Measurements from ENCODE around the gene ANKH. TPM values are rescaled to one million over a fixed set of nuclear protein-coding genes. Genes with fewer than 3 reads are reported as not detected.
A peak's percentile ranks its signal among the peaks of the same experiment; 100 is the strongest.
"Not testable (repeated sequence)": the region's sequence is repeated elsewhere in the genome, so short reads cannot be mapped to it uniquely, and the experiment has no call there.

ANKH gene
- total RNA-seq, 1 experiment from 2014 or later = 8.0 TPM

DNA sequence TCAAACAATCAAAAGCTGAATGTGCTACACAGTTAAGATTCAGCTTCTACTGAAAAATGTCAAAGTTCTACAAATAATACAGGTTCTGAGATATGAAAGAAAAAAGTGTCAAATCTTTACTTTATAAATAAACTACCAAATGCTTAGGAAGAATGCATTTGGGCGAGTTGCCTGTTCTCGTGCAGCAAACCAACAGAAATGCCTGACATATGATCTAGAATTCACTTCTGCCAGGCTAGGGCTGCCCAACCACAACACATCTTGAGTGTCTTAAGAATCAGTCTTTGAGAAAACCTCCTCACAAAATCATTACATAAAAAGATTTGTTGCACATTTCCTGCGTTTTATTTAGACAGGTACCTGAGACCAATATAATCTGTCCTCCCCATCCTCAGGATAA lies 42.2 kb downstream of the ANKH start:
- no peak for DNase-seq (ENCODE audit: low spot score)

DNA sequence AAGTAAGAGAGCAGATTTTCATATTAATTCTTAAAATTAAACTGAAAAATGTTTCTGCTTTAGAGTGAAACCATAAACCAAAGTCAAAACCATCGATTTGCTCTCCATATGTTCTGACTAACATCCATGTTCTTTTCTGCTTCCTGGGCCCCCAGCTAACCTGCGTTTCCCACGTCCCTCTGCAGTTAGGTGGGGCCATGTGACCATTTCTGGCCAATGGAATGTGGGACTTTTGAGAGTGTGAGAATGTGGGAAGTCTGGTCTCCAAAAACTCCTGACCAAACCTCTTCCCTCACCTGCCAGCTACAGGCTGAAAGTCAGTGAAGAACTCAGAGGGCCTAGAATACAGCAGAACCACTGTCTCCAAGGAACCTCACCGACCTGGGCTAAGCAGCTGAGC lies 44.9 kb downstream of the ANKH start:
- no peak for DNase-seq (ENCODE audit: low spot score)

GRCh38 chr5:14825977-14826376 lies 45.6 kb downstream of the ANKH start:
- no peak for DNase-seq (ENCODE audit: low spot score)

GRCh38 chr5:14824499-14824898 lies 47.1 kb downstream of the ANKH start:
- DNase-seq (ENCODE audit: low spot score) = no peak

- DNase-seq (ENCODE audit: low spot score) = peak; percentile 13
Observed at GRCh38 chr5:14821100-14821845, 50.3 kb downstream of the ANKH start.

- peak; percentile 49 for DNase-seq (ENCODE audit: low spot score)
Observed at GRCh38 chr5:14818931-14819790, 52.4 kb downstream of the ANKH start.

GRCh38 chr5:14817762-14818136 lies 53.8 kb downstream of the ANKH start:
- not testable (repeated sequence) for DNase-seq (ENCODE audit: low spot score)

GRCh38 chr5:14816999-14817761 lies 54.4 kb downstream of the ANKH start:
- peak; percentile 80 for DNase-seq (ENCODE audit: low spot score)

DNA sequence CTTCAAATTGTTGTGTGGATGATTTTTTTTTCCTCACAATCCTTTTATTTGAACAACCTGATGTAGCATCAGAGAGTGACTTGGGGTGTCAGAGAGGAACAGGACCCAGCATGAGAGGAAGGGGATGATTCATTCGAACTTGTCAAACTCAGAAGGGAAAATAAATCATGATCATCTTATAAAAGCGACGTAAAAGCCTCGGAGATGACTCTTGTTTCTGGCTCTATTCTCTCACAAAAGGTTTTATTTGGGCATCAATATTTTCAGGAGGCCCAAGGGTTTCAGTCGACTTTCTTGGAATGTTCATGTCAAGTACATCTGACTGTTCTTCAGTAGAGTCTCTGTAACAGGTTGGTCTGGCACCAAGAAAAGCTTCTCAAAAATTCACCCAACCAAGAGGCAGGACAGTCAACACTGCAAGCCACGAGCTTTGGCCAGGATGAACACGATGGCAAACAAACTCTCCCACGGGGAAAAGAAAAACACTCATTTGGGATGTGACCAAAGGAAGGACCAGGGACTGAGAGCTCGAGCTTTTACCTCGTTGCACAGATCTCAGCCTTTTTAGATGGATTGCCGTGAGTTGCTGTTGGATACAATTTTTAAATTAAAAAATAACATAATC lies 55.1 kb downstream of the ANKH start:
- peak; percentile 62 for DNase-seq (ENCODE audit: low spot score)

DNA sequence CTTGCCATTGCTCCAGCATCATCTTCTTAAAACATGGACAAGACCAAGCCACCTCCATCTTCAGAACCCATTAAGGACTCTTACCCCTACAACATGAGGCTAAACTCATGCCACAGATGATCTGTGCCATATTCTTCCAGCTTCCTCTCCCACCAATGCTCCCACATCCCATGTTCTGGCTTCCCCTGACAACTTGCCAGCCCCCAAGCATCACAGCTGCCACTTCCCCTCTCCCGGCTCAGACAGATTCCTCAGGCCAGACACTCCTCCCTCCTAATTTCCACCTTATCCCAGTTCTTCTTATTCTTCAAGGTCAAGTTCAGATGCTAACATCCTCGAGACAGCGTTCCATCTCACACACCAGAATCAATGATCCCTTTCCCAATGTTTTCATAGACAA lies 57.8 kb downstream of the ANKH start:
- no peak for DNase-seq (ENCODE audit: low spot score)

- no peak for DNase-seq (ENCODE audit: low spot score)
Observed at GRCh38 chr5:14812166-14812565, 59.4 kb downstream of the ANKH start.

- DNase-seq (ENCODE audit: low spot score) = no peak
Observed at GRCh38 chr5:14810928-14811572, 60.5 kb downstream of the ANKH start.

GRCh38 chr5:14810282-14810681 lies 61.3 kb downstream of the ANKH start:
- no peak for DNase-seq (ENCODE audit: low spot score)

- peak; percentile 97 for DNase-seq (ENCODE audit: low spot score)
Observed at GRCh38 chr5:14809369-14810155, 62.0 kb downstream of the ANKH start.

DNA sequence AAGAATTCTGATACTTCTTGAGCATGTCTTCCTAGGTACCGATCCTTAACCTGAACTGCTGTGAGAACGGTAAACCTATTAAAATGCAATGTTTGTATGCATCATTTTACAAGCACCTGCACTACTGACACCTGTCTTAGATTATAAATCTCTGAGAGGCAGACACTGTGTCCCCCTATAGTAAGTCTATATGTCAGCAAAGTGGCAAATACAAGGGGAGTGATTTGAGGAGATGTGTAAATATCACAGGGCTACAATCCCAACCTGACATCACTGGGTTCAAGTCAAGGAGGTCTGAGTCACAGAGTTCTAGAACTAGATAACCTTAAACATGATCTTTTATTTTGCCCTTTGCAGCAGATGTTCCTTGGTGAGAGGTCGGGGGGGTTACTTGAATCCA lies 64.1 kb downstream of the ANKH start:
- no peak for DNase-seq (ENCODE audit: low spot score)

DNA sequence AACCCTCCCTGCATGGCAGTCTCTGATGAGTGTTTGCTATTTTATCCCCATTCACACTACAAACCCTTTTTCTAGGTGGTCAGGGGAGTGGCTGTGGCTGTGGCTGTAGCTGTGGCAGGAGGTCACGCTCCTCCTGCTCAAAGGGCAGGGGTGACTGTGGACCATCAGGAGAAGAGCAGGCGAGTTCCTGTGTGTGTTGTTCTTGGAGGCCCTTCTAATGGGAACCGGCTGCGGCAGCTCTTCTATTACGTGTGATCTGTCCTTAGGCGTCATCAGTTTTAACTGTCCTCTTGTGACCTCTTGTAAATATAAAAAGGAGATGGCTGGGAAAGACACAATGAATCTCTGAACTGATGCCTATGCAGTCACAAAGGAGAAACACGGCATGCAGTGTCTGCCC lies 65.1 kb downstream of the ANKH start:
- peak; percentile 76 for DNase-seq (ENCODE audit: low spot score)

DNA sequence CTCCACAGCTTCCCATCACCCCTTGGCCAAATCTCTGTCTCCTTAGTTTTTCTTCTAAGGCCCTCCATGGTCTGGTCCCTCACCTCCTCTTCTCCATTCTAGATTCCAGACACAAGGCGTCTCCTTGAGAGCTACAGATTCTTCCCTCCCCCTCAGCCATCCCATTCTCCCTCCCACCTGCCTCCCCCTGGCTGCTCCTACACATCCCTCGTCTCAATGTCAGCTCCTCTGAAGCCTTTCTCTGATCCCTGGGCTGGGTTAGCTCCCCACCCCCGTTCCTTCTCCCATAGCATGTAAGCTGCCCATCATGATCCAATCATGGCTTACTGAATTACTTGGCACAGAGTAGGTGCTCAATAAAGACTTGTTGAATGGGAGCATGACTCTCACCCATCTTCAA lies 69.0 kb downstream of the ANKH start:
- DNase-seq (ENCODE audit: low spot score) = no peak

DNA sequence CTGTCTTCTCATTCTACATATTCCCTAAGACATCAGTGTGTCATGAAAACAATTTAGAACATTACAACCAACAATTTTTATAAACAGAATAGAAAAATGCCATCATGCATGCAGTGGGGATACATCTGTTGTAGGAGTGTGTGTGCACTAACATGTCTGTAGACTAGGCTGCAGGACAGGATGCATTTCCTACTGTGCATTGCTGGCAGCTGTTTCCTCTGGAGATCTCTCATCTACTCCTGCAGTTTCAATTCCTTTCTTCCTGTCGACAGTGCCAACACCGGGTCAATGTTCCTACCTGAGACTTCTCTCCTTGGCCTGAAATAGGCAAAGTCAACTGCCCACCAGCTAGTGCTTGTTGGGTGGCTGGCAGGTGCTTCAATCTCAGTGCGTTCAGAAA lies 69.8 kb downstream of the ANKH start:
- no peak for DNase-seq (ENCODE audit: low spot score)

DNA sequence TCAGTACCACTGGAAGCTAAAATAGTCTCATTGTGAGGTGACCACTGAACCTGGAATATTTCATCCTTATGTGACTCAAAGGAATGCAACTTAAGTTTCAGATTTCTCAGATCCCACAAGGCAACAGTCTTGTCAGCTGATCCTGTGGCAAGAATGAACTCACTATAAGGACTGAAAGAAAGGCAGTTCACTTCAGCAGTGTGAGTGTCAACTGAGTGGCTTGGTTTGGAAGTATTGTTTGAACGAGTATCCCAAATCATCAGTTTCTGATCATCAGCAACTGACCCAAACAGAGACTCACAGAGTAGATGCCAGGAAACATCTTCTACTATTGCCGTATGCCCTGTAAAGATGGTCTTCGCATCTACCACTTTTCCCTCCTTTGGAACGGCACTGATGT lies 74.2 kb downstream of the ANKH start:
- not testable (repeated sequence) for DNase-seq (ENCODE audit: low spot score)

DNA sequence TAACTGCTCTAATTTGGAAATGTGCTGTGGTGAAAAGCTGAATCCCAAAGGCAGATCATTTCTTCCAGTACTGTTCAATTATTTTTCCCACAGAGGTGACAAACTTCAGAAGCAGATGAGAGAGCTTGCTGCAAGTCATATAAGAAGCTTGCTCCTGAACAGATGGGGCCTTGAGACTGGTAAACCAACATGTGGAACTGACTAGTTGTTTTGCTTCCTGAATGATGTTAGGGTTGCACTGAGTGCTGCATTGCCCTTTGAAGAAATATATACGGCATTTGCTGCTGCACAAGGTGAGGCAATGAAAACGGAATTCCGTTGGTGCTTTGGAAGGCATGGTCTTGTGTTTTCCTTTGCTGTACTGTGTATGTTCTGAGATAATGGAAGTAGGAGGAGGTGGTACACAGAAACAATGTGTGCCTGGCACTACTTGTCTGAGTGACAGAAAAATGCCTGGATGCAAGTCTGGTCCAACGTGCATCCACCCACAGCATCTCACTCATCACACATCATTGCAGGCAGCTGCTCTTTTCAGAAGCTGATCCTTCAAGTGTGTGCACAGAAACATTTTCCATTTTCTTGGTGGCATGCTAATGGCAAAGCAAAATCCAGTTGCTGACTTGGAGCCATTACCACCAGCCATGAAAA lies 76.9 kb downstream of the ANKH start:
- no peak for DNase-seq (ENCODE audit: low spot score)
